HG03575 (cell line): ENCODE results near the gene CYB5RL.

Experiments
- ATAC-seq: cut with Tn5 transposase; IDR thresholded peaks from one replicate; pipeline ENCODE4 v1.9.1; 2021; ENCODE audit not compliant: unreplicated experiment, insufficient number of reproducible peaks, low FRiP score; ENCODE audit errors: extremely low read depth

CYB5RL gene

DNA sequence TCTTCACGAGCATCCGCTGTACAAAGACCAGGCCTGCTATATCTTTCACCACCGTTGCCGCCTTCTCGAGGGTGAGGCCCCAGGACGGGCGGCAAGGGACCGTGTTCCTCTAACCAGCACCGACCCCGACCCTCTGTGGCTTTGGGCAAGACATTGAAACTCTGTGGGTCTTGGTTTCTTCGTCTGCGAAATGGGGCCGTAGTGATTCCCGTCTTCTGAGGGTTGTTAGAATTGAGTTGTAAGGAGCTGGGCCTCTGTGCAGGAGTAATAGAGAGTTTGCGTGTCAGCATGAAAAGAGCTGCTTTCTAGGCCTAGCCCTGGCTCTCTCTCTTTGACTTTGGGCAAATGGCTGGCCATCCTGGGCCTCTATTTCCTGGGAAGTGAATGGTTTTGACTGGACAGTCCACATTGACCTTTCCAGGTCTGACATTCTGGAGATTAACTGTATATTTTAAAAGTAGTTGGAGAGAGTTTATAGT, 728 bp upstream of the CYB5RL start:
- ATAC-seq, result no peak

DNA sequence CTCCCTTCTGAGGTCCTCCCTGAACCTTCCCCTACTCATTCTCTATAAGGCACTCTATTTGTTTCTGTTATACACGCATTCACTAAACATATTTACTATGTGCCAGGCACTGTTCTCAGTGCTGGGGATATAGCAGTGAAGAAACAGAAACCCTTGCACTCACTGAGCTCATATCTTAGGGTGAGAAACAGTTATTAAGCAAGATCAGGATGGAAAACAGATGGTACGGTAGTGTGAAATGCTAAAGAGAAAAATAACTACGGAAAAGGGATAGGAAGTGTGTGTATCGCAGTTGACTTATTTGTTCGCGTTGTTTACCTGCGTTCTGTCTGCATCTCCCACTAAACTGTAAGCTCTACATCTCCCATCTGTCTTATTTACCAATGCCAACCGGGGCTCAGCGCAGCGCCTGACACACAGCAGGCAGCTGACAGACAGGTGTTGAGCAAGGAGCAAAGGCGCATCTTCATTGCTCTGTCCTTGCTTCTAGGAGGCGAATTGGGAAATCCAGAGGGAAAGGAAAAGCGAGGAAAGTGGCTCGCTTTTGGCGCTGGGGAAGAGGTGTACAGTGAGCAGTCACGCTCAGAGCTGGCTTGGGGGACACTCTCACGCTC, 572 bp downstream of the CYB5RL start:
- no peak for ATAC-seq

DNA sequence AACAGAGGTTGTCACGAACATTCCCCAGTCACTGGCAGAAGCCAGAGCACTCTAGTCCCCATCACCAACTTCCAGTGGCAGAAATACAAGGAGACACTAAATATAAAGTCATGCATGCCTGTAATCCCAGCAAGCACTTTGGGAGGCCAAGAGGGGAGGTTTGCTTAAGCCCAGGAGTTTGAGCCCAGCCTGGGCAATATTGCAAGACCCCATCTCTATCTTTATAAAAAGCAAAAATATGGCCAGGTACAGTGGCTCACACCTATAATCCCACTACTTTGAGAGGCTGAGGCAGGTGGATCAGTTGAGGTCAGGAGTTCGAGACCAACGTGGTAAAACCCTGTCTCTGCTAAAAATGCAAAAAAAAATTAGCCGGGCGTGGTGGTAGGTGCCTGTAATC, 6.4 kb downstream of the CYB5RL start:
- ATAC-seq, result no peak

DNA sequence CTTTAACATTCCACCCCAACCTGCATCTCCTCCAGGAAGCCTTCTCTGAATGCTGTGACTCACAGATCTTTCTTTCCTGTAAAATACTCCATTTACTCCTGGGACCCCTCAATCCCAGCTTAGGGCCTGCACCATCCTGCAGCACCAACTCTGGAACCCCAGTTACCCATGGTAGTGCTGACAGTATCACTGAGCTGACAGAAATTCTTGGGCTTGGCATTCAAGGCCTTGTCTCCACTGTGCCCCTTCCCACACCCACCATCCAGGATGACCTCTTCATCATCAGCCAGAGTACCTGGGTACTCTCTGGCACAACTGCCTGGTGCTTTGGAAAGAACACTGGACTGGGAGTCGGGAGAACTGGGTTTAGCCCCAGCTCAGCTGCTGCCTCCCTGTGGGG, 8.3 kb downstream of the CYB5RL start:
- ATAC-seq, result no peak

DNA sequence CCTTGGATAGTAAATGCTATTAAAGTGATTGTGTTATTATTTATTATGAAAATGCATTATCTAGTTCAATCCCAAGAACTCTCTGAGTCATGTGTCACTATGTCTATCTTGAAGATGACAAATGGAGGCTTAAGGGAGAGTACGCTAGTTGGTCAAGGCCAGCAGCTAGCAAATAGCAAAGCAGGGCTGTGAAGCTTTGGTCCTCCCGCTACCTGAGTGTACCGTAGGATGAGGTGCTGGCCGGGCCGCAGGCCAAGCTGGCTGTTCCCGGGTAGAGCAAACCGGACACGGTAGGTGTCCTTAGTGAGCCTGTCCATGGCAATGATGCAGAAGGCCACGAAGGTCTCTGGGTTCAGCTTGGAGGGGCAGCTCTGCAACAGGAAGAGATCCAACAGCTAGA, 9.3 kb downstream of the CYB5RL start:
- no peak for ATAC-seq

DNA sequence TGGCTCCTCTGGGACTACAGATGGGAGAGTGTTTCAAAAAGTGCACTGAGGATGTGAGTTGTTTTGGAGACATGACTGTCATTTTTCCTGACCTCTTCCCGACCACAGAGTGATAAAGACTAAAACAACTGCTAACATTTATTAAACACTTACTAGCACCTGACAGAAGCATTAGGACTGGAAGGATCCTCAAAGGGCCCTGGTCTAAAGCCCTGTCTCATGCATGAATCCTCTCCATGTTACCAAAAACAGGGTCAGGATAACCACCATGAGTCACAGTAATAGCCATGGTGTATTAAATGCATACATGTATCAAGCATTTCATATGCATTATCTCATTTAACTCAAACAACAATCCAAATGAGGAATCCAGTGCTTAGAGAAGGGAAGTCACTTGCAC, 11.5 kb downstream of the CYB5RL start:
- no peak for ATAC-seq

DNA sequence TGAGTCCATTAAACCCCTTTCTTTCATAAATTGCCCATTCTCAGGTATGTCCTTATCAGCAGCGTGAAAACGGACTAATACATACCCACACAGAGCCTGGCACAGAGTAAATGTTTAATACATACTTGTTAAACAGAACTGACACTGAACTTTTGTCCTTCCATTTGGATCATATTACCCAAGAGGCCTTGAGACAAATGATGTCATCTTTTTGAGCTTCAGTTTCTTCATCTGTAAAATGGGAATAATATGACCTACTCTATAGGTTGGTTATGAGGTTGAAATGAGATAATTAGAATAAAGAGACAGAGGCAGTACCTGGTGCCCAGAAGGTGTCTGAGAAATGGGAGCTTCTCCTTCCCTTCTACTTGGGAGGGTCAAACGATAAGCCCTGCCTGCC, 13.8 kb downstream of the CYB5RL start:
- no peak for ATAC-seq

DNA sequence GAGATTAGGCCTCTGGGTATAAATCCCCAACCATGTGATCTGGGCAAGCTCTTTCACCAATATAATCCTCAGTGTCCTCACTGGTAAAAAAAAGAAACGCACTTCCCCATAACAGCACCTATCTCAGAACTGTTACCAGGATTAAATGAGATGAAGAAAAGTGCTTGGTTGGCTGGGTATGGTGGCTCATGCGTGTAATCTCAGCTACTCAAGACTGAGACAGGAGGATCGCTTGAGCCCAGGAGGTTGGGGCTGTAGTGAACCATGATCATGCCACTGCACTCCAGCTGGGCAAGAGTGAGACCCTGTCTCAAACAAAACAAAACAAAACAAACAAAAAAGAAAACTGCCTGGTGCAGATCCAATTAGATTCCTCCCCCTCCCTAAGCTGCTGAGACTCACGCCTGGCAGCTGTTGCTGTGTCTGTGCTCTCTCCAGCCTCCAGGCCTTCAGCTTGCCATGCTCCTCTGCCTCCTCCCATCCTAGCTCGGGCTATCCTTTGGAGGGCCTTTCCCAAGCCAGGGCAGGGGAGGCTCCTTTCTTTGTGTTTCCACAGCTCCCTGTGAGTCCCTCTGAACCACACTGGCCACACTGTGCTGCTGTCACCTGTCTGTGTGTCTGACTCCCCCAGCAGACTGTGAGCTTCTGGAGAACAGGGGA, 19.0 kb downstream of the CYB5RL start:
- ATAC-seq, result no peak

DNA sequence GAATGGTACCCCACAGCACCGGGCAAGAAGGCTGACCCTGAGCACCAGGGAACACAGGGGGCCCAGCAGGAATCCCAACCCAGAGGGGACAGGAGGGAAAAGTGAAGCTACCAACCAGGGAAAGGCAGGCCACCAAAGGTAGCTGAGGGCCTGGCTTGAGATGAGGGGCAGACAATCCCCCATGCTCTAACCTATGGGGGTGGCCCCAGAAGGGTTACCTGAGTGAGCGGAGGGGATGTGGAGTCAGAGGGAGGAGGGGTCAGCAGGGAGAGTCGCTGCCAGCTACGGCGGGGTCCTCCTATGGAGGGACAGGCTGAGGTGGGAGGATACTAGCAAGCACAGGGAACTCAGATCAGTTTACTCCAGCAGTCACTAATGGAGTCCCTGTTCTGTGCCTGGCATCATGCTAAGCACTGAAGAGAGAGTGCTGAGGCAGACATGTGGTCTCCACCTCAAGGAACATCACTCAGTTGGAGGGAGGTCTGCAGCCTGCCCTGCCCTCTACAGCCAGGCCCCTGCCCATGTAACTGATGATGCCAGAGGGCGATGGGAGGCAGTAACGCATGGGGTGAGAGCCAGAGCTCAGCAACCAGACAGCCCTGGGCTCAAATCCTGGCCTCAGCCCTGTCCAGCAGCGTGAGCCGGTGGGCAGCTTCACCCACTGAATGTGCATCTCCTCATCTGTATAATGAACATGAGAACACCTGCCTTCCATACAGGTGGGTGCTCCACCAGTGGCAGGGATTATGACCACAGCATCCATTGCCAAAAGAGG, 21.3 kb downstream of the CYB5RL start:
- ATAC-seq, result no peak

DNA sequence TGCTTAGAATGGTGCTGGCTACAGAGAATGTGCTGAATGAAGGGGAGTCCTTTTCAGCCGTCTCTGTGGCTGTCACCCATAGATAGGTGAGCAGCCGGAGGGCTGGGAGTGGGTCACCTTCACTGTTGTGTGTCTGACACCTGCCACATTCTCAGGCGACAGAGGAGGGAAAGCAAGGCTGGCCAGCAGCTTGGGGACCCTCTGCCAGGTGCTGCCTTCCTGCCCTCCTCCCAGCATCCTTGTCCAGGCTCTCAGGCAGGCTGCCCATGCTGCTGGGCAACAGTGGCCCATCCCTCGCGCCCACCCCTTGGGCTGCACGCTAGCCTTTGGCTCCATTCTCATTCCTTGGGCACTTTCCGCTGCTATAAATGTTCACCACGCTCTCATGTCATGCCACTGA, 22.1 kb downstream of the CYB5RL start:
- no peak for ATAC-seq

DNA sequence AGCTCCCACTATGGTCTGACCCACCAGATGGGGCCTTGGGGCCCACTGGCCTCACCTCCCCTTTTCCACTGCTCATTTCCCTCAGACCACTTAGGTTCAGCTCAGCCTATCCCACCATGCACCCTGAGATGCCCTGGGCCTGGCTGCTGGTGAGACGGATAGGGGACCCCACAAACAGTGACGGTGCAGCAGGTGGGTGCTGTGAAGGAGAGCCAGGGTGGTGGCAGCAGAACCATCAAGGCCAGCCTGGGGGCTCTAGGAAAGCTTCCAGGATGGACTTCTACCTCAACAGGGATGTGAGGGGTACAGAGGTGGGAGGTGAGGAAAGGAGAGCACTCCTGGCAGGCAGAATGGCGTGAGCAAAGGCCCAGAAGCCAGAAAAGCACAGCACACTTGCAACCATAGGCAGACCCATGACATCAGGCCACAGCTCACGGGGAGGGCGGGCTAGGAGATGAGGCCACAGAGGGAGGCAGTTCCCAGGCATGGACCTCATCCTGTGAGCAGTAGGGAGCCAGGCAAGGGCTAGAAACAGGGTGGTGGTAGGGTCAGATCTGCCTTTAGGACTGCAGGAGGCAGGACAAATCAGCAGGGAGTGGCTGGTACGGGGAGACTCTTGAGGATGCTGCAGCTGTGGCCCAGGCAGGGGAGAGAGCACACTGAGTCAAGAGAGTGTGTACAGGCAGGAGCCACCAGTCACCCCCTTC, 23.1 kb downstream of the CYB5RL start:
- no peak for ATAC-seq

DNA sequence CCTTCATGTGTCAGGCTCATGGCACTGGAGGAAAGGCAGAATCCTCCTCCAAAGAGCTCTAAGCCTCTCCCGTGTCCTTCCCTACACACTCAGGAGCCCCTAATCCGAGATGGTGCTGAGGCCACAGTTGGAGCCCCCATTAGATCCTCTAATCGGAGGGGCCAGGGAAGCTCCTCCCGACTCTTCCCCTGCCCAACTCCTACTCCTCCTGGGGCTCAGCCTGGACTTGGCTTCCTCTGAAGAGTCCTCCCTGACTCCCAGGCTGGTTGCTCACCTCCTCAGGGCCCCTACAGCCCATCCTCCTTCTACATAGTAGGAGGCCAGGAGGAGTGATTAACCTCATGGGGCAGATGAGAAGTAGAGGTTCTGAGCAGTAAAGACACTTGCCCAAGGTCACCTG, 25.7 kb downstream of the CYB5RL start:
- ATAC-seq, result no peak

DNA sequence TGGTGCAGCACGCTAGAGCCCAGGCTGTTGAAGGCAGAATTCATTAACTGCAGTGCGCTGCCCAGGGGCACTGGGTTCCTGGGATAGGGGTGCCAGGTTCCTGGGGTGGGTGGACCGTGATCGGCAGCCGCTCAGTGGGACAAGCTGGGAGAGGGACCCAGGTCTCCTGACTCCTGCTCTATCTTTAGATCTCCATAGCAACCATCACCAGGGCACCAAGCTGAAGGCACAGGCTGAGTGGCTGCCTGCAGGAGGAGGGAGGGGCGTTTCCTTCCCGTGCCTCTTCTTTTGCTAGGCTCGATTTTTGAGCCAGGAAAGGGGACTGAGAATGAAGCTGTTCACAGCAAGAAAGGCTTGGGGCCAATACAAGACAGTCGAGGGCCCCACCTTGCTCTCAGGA, 26.1 kb downstream of the CYB5RL start:
- no peak for ATAC-seq

DNA sequence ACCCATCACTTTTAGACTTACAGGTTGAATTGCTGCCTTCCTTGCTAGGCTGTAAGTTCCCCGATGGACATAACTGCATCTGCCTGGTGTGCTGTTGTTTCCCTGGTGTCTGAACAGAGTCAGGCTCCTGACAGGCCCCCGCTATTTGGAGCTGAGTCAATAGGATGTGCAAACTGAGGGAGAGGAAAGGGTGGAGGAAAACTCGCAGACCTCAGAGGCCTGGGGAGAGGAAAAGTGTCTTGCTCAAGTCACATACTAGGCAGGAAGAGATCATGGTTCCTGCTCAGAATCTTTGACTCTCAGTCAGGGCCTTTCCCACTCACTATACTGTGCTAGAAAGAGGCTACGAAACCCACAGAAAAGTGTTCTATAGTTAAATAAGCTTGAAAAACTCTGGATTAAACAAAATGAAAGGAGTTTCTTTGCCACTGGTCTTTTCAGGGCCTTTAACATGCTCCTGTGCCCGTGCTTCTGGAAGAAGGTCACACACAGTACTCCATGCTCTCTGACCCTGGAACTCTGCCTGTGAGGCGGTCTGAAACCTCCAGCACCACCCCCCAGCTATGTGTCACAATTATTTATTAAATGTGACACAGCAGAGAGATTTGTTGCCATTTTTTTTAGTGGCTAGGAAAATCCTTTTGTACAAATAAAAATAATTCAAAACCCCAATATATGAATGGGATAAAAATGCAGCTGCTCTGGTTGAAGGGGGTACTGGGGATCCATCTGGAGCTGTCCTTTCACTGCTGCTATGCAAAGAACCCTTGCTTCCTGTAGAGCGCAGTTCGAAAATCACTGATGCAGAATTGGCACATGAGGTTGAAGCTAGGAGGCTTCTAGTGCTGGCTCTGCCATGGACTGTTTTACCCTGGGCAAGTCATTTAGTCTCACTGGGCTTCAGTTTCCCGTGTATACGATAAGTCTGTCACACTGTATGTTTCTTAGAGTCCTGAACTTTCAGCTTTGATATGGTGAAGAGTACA, 26.9 kb downstream of the CYB5RL start:
- no peak for ATAC-seq

DNA sequence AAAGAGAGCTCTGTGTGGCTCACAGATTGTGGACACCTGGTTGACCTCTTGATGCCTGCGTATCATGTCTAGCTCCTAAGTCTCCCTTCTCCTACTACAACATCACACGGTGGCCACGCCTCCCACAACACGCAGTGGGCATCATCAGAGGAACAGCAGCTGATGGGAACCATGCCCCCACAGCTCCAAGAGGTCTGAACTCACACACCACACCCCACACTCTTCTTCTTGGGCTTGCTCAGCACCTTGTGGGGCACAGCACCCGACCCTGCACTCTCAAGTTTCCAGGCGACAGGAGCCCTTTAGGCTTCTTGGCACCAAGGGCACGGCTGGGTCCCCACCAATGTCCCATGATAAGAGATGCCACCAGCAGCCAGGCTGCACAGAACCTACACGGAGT, 28.2 kb downstream of the CYB5RL start:
- ATAC-seq, result no peak

DNA sequence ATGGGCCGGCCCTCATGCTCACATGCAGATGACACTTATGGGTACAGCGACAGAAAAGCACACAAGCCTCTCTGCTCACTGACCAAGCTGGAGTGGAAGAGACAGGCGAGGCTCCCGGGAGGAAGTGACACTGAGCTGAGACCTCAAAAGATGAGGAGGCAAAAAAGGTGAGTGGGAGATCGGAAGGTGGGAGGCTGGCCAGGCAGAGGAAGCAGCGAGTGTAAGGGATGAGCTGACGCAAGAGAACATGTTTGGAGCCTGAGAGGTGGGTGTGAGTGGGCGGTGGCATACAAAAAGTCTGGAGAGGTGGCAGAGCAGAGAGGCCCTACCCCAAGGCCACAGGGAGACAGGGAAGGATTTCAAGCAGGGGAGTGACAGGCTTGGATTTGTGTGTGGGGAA, 28.8 kb downstream of the CYB5RL start:
- no peak for ATAC-seq

DNA sequence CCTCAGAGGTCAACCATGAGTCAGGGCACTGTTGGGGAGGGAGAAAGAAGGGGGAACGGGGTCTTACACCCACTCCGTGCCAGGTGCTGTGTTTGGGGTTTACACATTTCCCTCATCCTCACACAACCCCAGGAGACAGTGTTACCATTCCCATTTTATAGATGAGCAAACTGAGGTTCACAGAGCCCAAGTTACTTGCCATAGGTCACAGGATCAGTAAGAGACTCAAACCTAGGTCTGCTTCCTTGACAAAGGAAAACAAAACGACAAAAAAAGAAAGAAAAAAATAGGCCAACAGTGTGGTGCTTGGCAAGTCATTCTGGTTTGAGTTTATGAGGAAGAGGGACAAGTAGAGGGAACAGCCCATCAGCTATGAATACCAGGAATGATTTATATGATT, 30.8 kb downstream of the CYB5RL start:
- no peak for ATAC-seq

DNA sequence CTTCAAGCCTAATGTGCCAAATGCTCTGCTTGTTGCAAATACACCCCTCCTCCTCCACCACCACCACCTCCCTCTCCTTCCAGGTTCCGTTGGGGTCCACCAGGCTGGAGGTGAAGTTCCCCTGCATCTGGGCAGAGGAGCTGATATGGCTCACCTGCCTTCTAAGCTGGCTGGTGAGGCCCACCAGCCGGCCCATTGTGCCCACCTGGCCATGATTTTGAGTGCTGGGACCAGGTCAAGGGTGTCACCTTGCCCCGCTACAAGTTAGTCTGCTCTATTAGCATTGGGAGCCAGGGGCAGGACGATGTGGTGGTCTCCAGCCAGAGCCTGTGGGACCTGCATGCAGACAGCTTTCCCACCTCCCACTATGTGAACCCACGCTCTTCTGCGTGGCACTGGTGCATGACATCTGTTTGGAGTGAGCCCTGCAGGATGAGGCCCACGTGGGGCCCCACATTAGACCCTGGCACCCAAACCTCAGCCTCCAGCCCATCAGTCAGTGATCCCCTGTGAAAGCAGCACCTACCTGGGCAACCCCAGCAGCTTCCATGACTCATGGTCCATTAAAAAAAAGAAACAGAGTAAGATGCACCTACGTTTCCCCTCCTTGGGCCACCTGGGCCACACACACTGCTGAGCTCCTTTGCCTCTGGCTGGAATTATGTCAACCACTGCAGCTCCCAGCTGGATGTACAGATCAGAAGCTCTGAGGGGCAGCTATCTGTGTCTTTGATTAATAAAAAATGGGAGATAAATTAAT, 31.4 kb downstream of the CYB5RL start:
- ATAC-seq, result no peak
